HG02678 (cell line): ENCODE data around the gene CDK15.
"Not testable (repeated sequence)": the region's sequence is repeated elsewhere in the genome, so short reads cannot be mapped to it uniquely, and the experiment has no call there.

ENCODE experiments used
- ATAC-seq: cut with Tn5 transposase; IDR thresholded peaks from one replicate; pipeline ENCODE4 v1.9.1; 2021; ENCODE audit warnings: mild to moderate bottlenecking, moderate library complexity; ENCODE audit not compliant: unreplicated experiment

Gene CDK15

GRCh38 chr2:201789395-201789794, 16.9 kb upstream of the CDK15 start:
- ATAC-seq = no peak

- ATAC-seq = no peak
These were observed 16.0 kb upstream of the CDK15 start for GRCh38 chr2:201790291-201790690.

- no peak for ATAC-seq
These were observed 15.3 kb upstream of the CDK15 start for GRCh38 chr2:201790989-201791388.

- ATAC-seq = no peak
These were observed 12.7 kb upstream of the CDK15 start for GRCh38 chr2:201793631-201794030.

DNA sequence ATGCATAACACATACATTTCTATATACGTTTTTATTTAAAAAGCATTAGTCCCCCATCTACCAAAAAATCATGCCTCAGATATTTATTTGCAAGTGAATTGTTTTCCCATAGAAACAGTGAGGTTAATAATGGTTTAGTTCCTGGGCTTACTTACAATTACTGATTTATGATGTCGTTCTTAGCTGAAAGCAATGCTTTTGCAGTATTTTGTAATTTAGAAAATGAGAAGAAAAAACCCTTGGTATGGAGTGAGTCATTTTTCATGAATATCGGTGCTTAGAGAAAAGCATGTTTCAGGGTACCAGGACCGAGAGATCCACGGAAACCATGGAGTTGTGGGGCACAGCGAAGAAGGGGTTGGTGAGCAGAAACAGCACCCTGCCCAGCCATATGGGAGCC, 12.0 kb upstream of the CDK15 start:
- ATAC-seq = no peak

DNA sequence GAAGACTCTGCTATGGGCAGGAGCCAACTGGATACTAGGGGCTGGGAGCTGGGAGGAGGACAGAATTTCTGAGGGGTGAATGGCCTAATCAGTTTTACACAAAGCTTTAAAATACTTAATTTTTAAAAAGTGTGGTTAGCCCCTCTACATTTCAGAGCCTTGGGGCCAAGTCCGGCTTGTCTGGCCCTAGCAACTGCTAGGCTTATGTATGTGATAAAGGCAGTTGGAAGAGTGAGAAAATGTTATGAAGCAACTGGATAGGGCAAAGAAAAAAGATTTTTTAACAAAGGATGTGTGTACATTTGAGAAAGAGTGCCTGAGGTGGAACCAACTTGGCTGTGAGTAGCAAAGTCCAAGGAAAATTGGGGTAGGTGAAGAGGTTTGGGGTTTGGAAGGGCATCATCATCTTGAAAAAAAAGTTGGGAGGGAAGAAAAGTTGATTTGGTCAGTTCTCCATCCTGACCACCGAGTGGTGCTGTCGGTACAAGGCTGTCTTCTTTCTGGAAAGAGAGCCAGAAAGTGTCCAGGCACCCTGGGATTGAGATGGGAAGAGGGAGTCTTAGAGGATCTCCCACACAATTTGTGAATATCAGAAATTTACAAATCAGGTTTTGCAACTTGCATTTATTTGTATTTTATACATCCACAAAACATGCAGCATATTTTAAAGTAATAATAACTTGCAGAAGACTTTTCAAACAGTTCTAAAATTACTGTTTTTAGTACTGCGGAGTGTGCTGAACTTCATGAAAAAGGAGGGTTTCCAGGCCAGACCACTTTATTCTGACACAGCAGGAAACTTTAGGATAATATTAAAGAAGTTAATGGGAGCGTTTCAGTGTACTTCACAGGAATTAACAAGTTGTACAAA, 10.5 kb upstream of the CDK15 start:
- ATAC-seq = no peak

GRCh38 chr2:201796478-201796865, 9.9 kb upstream of the CDK15 start:
- ATAC-seq = no peak

- no peak for ATAC-seq
These were observed 9.0 kb upstream of the CDK15 start for GRCh38 chr2:201797175-201797840.

GRCh38 chr2:201798252-201798913, 8.0 kb upstream of the CDK15 start:
- no peak for ATAC-seq

DNA sequence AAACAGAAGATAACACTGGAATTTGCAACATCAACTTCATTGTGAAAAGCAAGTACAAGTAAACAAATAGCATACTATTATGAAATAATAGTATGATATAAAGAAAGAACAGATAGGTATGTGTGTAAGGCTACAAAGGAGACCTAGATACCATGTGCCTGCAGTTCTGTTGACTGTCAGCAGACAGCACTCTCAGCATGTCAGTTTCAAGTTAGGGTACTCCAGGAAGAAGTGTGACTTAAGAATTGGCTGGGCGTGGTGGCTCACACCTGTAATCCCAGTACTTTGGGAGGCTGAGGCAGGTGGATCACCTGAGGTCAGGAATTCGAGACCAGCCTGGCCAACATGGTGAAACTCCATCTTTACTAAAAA, 7.4 kb upstream of the CDK15 start:
- ATAC-seq = not testable (repeated sequence)

- ATAC-seq = no peak
These were observed 1.2 kb downstream of the CDK15 start for GRCh38 chr2:201807452-201807999.

DNA sequence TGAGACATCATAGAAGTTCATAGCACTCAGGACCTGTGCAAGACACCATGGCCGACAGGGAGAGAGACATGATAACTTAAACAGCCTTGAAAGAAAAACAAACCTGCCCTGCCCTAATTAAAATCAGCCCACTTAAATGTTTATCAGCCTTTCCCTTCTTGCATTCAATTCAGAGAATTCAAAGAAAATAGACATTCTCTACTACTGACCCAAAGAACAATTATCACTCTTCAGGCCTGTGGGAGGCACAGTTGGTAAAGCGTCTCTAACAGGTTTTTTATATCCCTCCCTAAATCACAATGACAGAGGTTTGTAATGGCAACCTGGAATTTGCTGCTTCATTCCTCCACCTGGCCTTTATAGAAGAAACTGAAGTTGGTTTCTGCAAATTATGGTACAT, 1.7 kb downstream of the CDK15 start:
- ATAC-seq = no peak

DNA sequence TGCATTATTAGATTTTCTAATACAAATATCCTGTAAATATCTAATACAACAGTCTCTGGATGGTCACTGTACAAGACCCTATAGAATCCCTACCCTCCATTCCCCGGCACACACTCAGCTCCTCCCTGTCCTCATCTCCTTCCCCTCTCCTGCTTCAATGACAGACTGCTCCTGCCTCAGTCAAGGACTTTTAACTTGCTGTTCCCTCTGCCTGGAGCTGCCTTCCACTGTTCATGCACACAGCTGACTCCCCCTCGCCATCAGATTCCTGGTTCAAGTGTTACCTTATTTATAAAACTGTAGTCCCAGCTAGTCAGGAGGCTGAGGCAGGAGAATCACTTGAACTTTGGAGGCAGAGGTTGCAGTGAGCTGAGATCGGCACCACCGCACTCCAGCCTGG, 3.3 kb downstream of the CDK15 start:
- ATAC-seq = no peak

DNA sequence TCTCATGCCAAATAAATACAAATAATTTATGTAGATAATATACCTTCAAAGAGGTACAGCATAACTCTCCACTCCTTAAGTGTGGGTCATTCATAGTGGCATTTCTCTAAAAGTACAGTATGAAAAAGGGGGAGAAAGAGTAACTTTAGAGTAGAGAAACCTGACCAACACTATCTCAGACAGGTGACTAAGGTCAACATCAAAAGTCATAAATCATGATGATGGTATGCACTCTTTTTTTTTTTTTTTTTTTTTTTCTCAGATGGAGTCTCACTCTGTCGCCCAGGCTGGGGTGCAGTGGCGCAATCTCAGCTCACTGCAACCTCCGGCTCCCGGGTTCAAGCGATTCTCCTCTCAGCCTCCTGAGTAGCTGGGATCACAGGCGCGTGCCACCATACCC, 4.3 kb downstream of the CDK15 start:
- not testable (repeated sequence) for ATAC-seq

GRCh38 chr2:201813996-201814760, 7.8 kb downstream of the CDK15 start:
- no peak for ATAC-seq

DNA sequence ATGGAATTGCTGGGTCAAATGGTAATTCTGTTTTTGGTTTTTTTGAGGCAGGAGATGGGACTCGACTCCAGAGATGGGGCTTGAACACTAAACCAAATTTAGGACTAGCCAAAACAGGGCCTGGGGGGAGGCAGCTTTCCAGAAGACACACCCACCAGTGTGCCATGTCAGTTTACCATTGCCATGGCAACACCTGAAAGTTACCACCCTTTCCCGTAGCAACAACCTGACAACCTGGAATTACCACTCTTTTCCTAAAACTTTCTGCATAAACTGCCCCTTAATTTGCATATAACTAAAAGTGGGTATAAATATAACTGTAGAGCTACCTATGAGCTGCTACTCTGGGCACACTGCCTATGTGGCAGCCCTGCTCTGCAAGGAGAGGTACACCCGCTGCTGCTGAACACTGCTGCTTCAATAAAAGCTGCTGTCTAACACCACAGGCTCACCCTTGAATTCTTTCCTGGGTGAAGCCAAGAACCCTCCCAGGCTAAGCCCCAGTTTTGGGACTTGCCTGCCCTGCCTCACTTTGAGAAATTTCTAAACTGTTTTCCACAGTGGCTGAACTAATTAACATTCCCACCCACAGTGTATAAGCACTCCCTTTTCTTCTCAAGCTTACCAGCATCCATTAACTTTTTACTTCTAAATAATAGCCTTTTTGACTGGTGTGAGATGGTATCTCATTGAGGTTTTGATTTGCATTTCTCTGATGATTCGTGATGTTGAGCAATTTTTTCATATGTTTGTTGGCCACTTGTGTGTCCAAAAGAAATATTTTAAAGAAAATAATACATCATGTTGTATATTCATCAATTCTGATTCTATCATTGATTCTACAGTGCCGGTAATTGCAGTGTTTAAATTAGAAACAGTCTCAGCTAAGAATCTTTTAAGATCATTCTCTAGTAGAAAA, 10.6 kb downstream of the CDK15 start:
- no peak for ATAC-seq

- no peak for ATAC-seq
These were observed 14.2 kb downstream of the CDK15 start for GRCh38 chr2:201820383-201821007.

GRCh38 chr2:201821080-201821479, 14.7 kb downstream of the CDK15 start:
- ATAC-seq = no peak

DNA sequence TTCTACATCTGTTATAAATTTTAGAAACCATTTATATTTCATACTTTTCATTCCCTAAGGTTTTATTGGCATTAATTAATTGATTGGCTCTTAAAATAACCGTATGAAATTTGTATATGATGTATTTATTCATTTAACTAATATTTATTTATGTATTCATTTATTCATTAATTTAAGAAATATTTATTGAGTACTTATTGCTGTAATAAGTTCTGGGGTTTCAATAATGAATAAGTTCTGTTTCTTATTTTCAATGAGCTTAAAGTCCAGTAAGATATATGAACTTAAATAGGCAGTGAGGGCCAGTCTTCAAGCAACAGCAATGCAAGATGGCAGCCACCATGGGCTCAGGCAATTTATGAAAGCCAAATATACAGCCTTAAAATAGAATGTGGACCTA, 17.9 kb downstream of the CDK15 start:
- ATAC-seq = no peak
